ENCODE results near the gene HEY2. TPM values are rescaled to one million over a fixed set of nuclear protein-coding genes. Genes with fewer than 3 reads are reported as not detected.

HEY2 gene
- total and polyA plus RNA-seq, 4 donors, result 1.0 to 2.0 (median 1.4) TPM

- no peak overlapping the region for H3K4me3 ChIP-seq (ENCODE audit: low read depth in 1 of 3, low read length in 3 of 3)
- H3K4me1 ChIP-seq (ENCODE audit: control insufficient read depth in 4 of 4, insufficient read depth in 4 of 4, low read length in 3 of 4), result no peaks in the 10 kb centered on the region
- no peaks in the 10 kb centered on the region for H3K9me3 ChIP-seq (ENCODE audit: control insufficient read depth in 4 of 4, low read length in 3 of 4)
- no peak overlapping the region for H3K9ac ChIP-seq (ENCODE audit: low read depth in 1 of 2, low read length in 2 of 2)
- H3K27me3 ChIP-seq (ENCODE audit: control insufficient read depth in 4 of 4, insufficient read depth in 4 of 4, low read length in 3 of 4), result no peaks in the 10 kb centered on the region
- TF ChIP-seq RXRA (IDR thresholded peaks at IDR 0.05) (no peak), FOXA1 (IDR thresholded peaks at IDR 0.05) (no peak), FOXA2 (IDR thresholded peaks at IDR 0.05) (no peak), EGR1 (IDR thresholded peaks at IDR 0.05; ENCODE audit: low read depth in 2 of 2) (no peak), HNF4A (conservative IDR thresholded peaks at IDR 0.05) (no peak), HNF4G (IDR thresholded peaks at IDR 0.05) (no peak), RAD21 (IDR thresholded peaks at IDR 0.05) (no peak), NR2F2 (IDR thresholded peaks at IDR 0.05) (no peak), TAF1 (conservative IDR thresholded peaks at IDR 0.05) (no peak), SP1 (IDR thresholded peaks at IDR 0.05) (no peak), JUND (IDR thresholded peaks at IDR 0.05) (no peak), CTCF (IDR thresholded peaks at IDR 0.05; ENCODE audit: low read depth, low read length, missing input control) (no peak), GABPA (IDR thresholded peaks at IDR 0.05 in 1 of 2, conservative IDR thresholded peaks at IDR 0.05 in 1 of 2) (no peak), YY1 (IDR thresholded peaks at IDR 0.05) (no peak)
- TF ChIP-seq, protein P1, sequence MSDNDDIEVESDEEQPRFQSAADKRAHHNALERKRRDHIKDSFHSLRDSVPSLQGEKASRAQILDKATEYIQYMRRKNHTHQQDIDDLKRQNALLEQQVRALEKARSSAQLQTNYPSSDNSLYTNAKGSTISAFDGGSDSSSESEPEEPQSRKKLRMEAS (IDR thresholded peaks at IDR 0.05), result no peak
- TF ChIP-seq, protein P2, sequence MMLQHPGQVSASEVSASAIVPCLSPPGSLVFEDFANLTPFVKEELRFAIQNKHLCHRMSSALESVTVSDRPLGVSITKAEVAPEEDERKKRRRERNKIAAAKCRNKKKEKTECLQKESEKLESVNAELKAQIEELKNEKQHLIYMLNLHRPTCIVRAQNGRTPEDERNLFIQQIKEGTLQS (IDR thresholded peaks at IDR 0.05), result no peak
- TF ChIP-seq, protein P3, sequence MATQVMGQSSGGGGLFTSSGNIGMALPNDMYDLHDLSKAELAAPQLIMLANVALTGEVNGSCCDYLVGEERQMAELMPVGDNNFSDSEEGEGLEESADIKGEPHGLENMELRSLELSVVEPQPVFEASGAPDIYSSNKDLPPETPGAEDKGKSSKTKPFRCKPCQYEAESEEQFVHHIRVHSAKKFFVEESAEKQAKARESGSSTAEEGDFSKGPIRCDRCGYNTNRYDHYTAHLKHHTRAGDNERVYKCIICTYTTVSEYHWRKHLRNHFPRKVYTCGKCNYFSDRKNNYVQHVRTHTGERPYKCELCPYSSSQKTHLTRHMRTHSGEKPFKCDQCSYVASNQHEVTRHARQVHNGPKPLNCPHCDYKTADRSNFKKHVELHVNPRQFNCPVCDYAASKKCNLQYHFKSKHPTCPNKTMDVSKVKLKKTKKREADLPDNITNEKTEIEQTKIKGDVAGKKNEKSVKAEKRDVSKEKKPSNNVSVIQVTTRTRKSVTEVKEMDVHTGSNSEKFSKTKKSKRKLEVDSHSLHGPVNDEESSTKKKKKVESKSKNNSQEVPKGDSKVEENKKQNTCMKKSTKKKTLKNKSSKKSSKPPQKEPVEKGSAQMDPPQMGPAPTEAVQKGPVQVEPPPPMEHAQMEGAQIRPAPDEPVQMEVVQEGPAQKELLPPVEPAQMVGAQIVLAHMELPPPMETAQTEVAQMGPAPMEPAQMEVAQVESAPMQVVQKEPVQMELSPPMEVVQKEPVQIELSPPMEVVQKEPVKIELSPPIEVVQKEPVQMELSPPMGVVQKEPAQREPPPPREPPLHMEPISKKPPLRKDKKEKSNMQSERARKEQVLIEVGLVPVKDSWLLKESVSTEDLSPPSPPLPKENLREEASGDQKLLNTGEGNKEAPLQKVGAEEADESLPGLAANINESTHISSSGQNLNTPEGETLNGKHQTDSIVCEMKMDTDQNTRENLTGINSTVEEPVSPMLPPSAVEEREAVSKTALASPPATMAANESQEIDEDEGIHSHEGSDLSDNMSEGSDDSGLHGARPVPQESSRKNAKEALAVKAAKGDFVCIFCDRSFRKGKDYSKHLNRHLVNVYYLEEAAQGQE (IDR thresholded peaks at IDR 0.05), result no peak
- TF ChIP-seq, protein P4, sequence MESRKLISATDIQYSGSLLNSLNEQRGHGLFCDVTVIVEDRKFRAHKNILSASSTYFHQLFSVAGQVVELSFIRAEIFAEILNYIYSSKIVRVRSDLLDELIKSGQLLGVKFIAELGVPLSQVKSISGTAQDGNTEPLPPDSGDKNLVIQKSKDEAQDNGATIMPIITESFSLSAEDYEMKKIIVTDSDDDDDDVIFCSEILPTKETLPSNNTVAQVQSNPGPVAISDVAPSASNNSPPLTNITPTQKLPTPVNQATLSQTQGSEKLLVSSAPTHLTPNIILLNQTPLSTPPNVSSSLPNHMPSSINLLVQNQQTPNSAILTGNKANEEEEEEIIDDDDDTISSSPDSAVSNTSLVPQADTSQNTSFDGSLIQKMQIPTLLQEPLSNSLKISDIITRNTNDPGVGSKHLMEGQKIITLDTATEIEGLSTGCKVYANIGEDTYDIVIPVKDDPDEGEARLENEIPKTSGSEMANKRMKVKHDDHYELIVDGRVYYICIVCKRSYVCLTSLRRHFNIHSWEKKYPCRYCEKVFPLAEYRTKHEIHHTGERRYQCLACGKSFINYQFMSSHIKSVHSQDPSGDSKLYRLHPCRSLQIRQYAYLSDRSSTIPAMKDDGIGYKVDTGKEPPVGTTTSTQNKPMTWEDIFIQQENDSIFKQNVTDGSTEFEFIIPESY (IDR thresholded peaks at IDR 0.05), result no peak
- no peak for DNase-seq (ENCODE audit: low spot score)
- H3K27ac ChIP-seq (ENCODE audit: low read depth in 1 of 2, low read length in 2 of 2), result no peak overlapping the region
- WGBS, result 86% methylated on average over 4 of the region's 4 CpGs
- H3K36me3 ChIP-seq (ENCODE audit: control insufficient read depth in 4 of 4, insufficient read depth in 3 of 4, low read depth in 1 of 4, low read length in 3 of 4), result no peaks in the 10 kb centered on the region
Measured at GRCh38 chr6:125766641-125767040, 17.2 kb downstream of the HEY2 start.

Measured in liver (tissue), 9 donors.